Measurements from ENCODE around the gene RAPGEF6. TPM values are rescaled to one million over a fixed set of nuclear protein-coding genes. Genes with fewer than 3 reads are reported as not detected.

The RAPGEF6 gene
- total RNA-seq, result 8.5 and 10.3 TPM in 2 replicates

GRCh38 chr5:131634996-131635683 is at the start of gene RAPGEF6:
Gene RAPGEF6, minus strand, starts transcription at chr5:131635229. Its CDS starts 199 bp downstream, at chr5:131635030.

Other genes starting within 250 kb of the RAPGEF6 start
- gene FNIP1, start 161.8 kb upstream of the RAPGEF6 start, total RNA-seq, result 24.1 and 25.4 TPM in 2 replicates

Measured in mammary microvascular endothelial cell (primary cell).